ENCODE measurements around the gene OSBPL6.

Gene OSBPL6

DNA sequence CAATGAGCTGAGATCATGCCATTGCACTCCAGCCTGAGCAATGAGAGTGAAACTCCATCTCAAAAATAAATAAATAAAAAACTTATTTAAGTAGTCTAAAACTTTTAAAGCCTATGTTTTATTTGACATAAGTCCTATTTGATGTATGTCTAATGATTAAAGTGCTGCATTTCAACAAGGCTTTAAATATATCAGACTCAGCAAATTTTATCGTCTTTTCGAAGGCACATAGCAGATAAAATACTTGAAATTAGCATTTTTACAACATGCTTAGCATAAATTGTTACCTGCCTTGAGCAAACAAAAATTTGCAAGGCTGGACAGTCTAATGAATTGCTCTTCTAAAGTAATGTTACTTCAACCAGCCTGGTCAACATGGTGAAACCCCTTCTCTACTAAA lies 170.8 kb downstream of the OSBPL6 start:
- Histone ChIP-seq H3K36me3 (ENCODE audit: insufficient read depth, low read length) (no peaks in the 10 kb centered on the region), H2AFZ (ENCODE audit: low read depth, low read length) (no peak overlapping the region), H3K9me3 (ENCODE audit: insufficient read depth, low read length, severe bottlenecking) (no peaks in the 10 kb centered on the region), H3K4me2 (ENCODE audit: insufficient read depth, low read length) (no peak overlapping the region), H3K27me3 (ENCODE audit: insufficient read depth, low read length, poor library complexity) (peaks cover 13% of the 10 kb centered on the region), H4K20me1 (ENCODE audit: insufficient read depth, low read length) (no peaks in the 10 kb centered on the region), H3K9ac (ENCODE audit: low read depth, low read length) (no peak overlapping the region), H3K79me2 (ENCODE audit: insufficient read depth, low read length) (no peaks in the 10 kb centered on the region), H3K27ac (ENCODE audit: low read length) (no peak overlapping the region), H3K4me1 (ENCODE audit: insufficient read depth, low read length) (no peaks in the 10 kb centered on the region), H3K4me3 (ENCODE audit: low read depth in 1 of 2, low read length in 2 of 2) (no peak overlapping the region)
- no peak for ATAC-seq (ENCODE audit: insufficient read depth, low read depth)
- TF ChIP-seq, protein P1, sequence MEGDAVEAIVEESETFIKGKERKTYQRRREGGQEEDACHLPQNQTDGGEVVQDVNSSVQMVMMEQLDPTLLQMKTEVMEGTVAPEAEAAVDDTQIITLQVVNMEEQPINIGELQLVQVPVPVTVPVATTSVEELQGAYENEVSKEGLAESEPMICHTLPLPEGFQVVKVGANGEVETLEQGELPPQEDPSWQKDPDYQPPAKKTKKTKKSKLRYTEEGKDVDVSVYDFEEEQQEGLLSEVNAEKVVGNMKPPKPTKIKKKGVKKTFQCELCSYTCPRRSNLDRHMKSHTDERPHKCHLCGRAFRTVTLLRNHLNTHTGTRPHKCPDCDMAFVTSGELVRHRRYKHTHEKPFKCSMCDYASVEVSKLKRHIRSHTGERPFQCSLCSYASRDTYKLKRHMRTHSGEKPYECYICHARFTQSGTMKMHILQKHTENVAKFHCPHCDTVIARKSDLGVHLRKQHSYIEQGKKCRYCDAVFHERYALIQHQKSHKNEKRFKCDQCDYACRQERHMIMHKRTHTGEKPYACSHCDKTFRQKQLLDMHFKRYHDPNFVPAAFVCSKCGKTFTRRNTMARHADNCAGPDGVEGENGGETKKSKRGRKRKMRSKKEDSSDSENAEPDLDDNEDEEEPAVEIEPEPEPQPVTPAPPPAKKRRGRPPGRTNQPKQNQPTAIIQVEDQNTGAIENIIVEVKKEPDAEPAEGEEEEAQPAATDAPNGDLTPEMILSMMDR (IDR thresholded peaks at IDR 0.05; ENCODE audit: borderline replicate concordance, extremely low read depth, low read length, poor library complexity, severe bottlenecking), result no peak
- no peak for TF ChIP-seq EZH2 (IDR thresholded peaks at IDR 0.05; ENCODE audit: borderline replicate concordance, low read depth, low read length, severe bottlenecking)
- DNase-seq, result no peak

DNA sequence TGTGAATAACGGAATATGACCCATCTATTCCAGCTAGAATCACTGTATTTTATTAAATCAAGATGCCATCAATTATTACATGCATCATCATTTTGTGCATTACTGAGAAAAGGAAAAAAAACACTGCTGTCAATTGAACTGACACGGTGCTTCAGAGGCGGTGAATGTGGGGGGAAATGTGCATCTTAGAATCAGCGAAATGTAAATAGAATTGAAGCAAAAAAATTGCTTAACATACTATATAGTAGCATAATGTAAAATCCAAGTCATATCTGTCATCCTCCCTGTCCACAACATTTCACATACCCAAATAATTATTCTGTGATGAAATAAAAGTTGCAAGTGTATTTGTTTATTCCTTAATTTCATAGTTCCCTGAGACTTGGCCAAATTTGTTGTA lies 172.1 kb downstream of the OSBPL6 start:
- TF ChIP-seq, protein P1 (IDR thresholded peaks at IDR 0.05; ENCODE audit: borderline replicate concordance, extremely low read depth, low read length, poor library complexity, severe bottlenecking), result no peak
- no peak for TF ChIP-seq EZH2 (IDR thresholded peaks at IDR 0.05; ENCODE audit: borderline replicate concordance, low read depth, low read length, severe bottlenecking)
- no peaks in the 10 kb centered on the region for H3K36me3 ChIP-seq (ENCODE audit: insufficient read depth, low read length)
- no peak overlapping the region for H2AFZ ChIP-seq (ENCODE audit: low read depth, low read length)
- H3K79me2 ChIP-seq (ENCODE audit: insufficient read depth, low read length), result no peaks in the 10 kb centered on the region
- no peak overlapping the region for H3K4me3 ChIP-seq (ENCODE audit: low read depth in 1 of 2, low read length in 2 of 2)
- no peaks in the 10 kb centered on the region for H3K9me3 ChIP-seq (ENCODE audit: insufficient read depth, low read length, severe bottlenecking)
- H3K4me1 ChIP-seq (ENCODE audit: insufficient read depth, low read length), result no peaks in the 10 kb centered on the region
- DNase-seq, result no peak
- no peaks in the 10 kb centered on the region for H4K20me1 ChIP-seq (ENCODE audit: insufficient read depth, low read length)
- H3K27ac ChIP-seq (ENCODE audit: low read length), result no peak overlapping the region
- ATAC-seq (ENCODE audit: insufficient read depth, low read depth), result no peak
- no peak overlapping the region for H3K9ac ChIP-seq (ENCODE audit: low read depth, low read length)
- H3K4me2 ChIP-seq (ENCODE audit: insufficient read depth, low read length), result no peak overlapping the region
- H3K27me3 ChIP-seq (ENCODE audit: insufficient read depth, low read length, poor library complexity), result peaks cover 21% of the 10 kb centered on the region

DNA sequence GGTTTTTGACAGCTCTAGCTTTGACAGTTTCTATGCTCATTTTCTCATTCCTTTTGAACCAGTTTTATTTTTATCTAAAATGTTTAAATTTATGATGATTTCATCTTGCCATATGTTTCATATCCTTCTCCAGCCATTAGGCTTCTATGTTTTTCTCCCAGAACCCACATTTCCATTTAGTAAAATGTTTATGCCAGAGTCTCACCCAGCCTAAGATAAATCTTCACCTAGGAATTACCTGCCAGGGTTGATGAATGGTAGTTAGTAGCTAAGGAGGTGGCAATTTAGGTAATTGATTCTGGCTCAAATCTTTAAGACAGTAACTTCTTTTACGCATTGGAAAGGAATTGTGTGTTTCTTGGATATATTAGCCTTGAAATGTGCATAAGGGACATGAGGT lies 173.0 kb downstream of the OSBPL6 start:
- Histone ChIP-seq H3K27ac (ENCODE audit: low read length) (no peak overlapping the region), H3K9ac (ENCODE audit: low read depth, low read length) (no peak overlapping the region), H3K4me2 (ENCODE audit: insufficient read depth, low read length) (no peak overlapping the region), H3K79me2 (ENCODE audit: insufficient read depth, low read length) (no peaks in the 10 kb centered on the region), H3K4me1 (ENCODE audit: insufficient read depth, low read length) (no peaks in the 10 kb centered on the region), H4K20me1 (ENCODE audit: insufficient read depth, low read length) (no peaks in the 10 kb centered on the region), H3K36me3 (ENCODE audit: insufficient read depth, low read length) (no peaks in the 10 kb centered on the region), H3K4me3 (ENCODE audit: low read depth in 1 of 2, low read length in 2 of 2) (no peak overlapping the region), H2AFZ (ENCODE audit: low read depth, low read length) (no peak overlapping the region), H3K27me3 (ENCODE audit: insufficient read depth, low read length, poor library complexity) (peaks cover 26% of the 10 kb centered on the region), H3K9me3 (ENCODE audit: insufficient read depth, low read length, severe bottlenecking) (no peaks in the 10 kb centered on the region)
- ATAC-seq (ENCODE audit: insufficient read depth, low read depth) (no peak), DNase-seq (no peak)
- TF ChIP-seq, protein P1 (IDR thresholded peaks at IDR 0.05; ENCODE audit: borderline replicate concordance, extremely low read depth, low read length, poor library complexity, severe bottlenecking), result no peak
- no peak for TF ChIP-seq EZH2 (IDR thresholded peaks at IDR 0.05; ENCODE audit: borderline replicate concordance, low read depth, low read length, severe bottlenecking)

DNA sequence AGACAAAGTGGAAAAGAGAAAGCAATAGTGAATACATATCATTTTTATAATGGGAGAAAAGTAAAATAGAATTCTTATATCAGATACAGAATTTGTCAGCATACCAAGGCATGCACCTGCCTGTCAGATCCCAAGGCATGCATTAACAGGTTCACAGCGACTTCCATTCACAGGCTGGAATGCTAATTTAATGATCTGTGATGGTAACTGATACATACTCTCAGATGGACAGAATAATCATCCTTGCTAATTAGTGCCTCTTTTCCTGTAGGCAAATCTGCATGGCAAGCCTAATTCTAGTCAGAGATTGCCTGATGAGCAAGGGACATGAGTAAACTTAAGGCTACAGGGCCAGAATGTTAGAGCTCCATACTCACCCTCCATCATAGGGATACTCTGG lies 180.6 kb downstream of the OSBPL6 start:
- no peaks in the 10 kb centered on the region for H3K79me2 ChIP-seq (ENCODE audit: insufficient read depth, low read length)
- TF ChIP-seq EZH2 (IDR thresholded peaks at IDR 0.05; ENCODE audit: borderline replicate concordance, low read depth, low read length, severe bottlenecking), result no peak
- TF ChIP-seq, protein P1 (IDR thresholded peaks at IDR 0.05; ENCODE audit: borderline replicate concordance, extremely low read depth, low read length, poor library complexity, severe bottlenecking), result no peak
- H3K27ac ChIP-seq (ENCODE audit: low read length), result no peak overlapping the region
- DNase-seq (no peak), ATAC-seq (ENCODE audit: insufficient read depth, low read depth) (no peak)
- H2AFZ ChIP-seq (ENCODE audit: low read depth, low read length), result no peak overlapping the region
- no peak overlapping the region for H3K4me3 ChIP-seq (ENCODE audit: low read depth in 1 of 2, low read length in 2 of 2)
- no peaks in the 10 kb centered on the region for H3K36me3 ChIP-seq (ENCODE audit: insufficient read depth, low read length)
- peaks cover 36% of the 10 kb centered on the region for H3K27me3 ChIP-seq (ENCODE audit: insufficient read depth, low read length, poor library complexity)
- H3K9me3 ChIP-seq (ENCODE audit: insufficient read depth, low read length, severe bottlenecking), result no peaks in the 10 kb centered on the region
- no peaks in the 10 kb centered on the region for H3K4me1 ChIP-seq (ENCODE audit: insufficient read depth, low read length)
- H3K4me2 ChIP-seq (ENCODE audit: insufficient read depth, low read length), result no peak overlapping the region
- no peaks in the 10 kb centered on the region for H4K20me1 ChIP-seq (ENCODE audit: insufficient read depth, low read length)
- no peak overlapping the region for H3K9ac ChIP-seq (ENCODE audit: low read depth, low read length)
